GM12801 (cell line): ENCODE measurements around the gene POLQ.

Experiments
- TF ChIP-seq, protein P1 (sequence below): IDR thresholded peaks from one replicate; pipeline ENCODE4 v1.5.1; 2011; ENCODE audit warnings: control low read depth; ENCODE audit not compliant: insufficient read length; ENCODE audit errors: extremely low read depth

The POLQ gene

DNA sequence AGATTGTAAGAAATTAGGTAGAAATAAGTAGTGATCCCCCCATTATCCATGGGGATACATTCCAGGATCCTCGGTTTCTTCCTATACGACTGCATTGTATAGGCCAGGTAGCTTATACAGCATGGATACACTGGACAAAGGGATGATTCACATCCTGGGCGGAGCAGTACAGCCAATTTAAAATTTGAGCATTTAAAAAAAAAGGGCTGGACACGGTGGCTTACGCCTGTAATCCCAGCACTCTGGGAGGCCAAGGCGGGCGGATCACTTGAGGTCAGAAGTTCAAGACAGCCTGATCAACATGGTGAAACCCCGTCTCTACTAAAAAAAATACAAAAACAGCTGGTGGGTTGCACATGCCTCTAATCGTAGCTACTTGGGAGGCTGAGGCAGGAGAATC, 21.0 kb upstream of the POLQ start:
- TF ChIP-seq, protein P1, sequence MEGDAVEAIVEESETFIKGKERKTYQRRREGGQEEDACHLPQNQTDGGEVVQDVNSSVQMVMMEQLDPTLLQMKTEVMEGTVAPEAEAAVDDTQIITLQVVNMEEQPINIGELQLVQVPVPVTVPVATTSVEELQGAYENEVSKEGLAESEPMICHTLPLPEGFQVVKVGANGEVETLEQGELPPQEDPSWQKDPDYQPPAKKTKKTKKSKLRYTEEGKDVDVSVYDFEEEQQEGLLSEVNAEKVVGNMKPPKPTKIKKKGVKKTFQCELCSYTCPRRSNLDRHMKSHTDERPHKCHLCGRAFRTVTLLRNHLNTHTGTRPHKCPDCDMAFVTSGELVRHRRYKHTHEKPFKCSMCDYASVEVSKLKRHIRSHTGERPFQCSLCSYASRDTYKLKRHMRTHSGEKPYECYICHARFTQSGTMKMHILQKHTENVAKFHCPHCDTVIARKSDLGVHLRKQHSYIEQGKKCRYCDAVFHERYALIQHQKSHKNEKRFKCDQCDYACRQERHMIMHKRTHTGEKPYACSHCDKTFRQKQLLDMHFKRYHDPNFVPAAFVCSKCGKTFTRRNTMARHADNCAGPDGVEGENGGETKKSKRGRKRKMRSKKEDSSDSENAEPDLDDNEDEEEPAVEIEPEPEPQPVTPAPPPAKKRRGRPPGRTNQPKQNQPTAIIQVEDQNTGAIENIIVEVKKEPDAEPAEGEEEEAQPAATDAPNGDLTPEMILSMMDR = no peak

DNA sequence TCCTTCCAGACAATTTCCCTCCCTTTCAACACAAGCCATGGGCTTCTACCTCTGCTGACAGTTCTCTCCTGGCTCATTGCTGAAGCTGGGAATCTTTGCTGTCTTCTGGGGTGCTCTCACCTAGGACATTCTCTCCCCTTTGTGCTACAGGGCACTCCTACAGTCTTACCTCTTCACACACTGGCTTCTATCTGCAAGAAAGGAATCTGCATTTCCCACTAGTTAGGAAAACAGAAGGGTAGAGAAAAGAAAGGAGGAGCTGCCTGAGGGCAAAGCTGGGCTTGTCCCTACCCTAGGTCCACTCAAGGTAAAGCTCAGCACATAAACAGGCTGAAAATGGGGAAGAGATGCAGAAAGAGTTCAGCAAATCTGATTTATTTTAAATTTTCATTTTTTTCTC, 16.4 kb upstream of the POLQ start:
- TF ChIP-seq, protein P1 = no peak

DNA sequence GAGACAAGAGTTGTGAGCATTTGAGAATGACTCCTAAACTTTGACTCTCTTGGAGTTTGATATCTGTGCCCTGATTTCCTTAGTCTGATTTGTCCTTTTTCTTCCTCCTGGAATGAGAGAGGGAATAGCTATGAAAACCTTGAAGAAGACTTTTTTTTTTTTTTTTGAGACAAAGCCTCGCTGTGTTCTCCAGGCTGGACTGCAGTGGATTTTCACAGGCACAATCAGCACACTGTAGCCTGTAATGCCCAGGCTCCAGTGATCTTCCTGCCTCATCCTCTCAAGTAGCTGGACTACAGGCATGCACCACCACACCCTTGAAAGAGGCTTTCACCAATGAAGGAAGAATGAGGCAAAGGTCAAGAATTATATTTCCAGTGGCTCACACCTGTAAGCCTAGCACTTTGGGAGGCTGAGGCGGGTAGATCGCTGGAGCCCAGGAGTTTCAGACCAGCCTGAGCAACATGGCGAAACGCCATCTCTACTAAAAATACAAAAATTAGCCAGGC, 11.7 kb upstream of the POLQ start:
- TF ChIP-seq, protein P1 = no peak

DNA sequence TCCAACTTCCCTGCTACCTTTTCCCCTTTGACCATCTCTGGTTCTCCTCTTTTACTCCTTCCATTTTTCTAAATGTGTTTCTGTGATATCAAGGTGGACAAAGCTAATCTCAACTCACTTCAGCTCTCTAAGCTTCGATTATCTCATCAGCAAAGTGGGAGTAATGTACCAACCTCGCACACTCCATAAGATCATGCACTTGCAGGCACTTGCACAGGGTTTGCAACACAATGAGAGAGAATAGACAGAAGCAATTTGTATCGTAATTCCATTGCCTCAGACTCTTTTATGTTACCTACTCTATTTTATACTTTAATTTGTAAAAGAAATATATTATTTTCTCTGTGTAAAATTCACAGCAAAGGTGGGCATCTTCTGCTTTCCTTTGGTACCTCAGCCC, 7.0 kb upstream of the POLQ start:
- TF ChIP-seq, protein P1 = no peak

DNA sequence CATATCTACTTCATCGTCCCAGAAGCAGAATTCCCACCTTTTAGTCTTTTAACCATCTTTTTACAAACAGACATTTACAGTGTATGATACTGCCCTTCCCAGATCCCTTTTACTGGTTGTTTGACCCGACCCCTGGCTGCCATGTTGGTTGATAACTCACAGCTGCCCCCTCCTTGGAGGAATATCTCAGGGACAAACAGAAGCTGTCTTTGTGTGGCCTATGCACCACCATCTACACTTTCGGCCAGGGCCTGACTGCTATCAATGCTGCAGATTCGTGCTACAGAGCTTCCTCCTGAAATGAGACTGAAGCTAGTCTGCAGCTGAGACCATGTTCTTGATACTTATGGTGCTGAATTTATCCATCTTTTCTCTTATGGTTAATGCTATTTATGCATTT, 6.6 kb upstream of the POLQ start:
- TF ChIP-seq, protein P1 = no peak

DNA sequence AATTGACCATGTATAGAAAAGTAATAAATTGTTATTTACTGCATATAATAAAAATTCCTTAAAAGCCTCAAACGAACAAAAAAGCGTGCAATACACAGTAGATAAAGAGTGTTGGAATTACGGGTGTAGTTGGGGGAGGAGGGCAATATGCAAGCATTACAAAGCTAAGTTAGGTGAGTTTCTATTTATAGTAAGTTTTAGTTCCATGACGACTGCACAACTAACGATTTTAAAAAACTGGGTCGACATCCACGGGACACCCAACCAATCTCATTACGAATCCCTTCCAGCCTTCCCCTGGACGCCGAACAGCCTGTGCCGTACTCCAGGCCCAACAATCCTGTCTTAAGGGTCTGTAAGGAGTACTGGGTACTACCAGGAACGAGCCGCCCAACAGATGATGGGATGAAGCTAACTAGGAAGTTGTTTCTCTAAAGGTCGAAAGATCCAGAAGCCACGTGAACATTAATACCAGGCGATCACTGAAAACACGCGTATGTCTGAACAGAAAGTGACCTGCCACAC, 677 bp downstream of the POLQ start:
- TF ChIP-seq, protein P1 = no peak

DNA sequence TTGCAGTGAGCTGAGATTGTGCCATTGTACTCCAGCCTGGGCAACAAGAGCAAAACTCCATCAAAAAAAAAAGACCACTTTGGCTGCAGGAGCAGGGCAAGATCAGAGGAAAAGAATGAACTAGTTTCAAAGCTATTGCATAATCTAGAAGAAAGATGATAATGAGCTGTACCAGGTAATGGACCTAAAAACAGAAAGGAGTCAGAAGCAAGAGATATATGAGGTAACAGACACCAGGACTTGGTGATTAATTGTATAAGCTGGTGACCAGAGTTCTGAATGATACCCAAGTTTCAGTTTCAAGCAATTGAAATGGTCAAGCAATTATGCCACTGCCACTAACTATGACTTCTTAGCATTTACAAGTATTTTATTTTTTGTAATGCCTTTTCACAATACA, 2.9 kb downstream of the POLQ start:
- TF ChIP-seq, protein P1 = no peak

DNA sequence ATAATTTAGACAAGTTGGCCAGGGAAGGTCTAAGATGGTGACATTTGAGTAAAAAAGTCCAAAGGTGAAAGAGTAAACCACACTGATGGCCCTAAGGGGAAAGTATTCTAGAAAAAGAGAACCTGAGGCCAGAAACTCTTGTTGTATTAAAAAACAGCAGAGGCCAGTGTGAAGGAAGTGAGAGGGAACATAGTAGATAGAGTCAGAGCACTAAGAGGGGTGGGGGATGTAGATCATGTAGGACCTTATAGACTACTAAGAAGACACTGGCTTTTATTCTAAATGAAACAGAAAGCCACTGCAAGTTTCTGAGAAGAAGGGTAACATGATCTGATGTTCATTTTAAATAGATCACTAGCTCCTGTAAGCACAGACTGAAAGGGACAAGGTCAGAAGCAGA, 14.5 kb downstream of the POLQ start:
- TF ChIP-seq, protein P1 = no peak
